ENCODE results near the gene GOLGA7B. TPM values are rescaled to one million over a fixed set of nuclear protein-coding genes. Genes with fewer than 3 reads are reported as not detected.

GOLGA7B gene
- total RNA-seq, 1 donor, result under 0.01 TPM

DNA sequence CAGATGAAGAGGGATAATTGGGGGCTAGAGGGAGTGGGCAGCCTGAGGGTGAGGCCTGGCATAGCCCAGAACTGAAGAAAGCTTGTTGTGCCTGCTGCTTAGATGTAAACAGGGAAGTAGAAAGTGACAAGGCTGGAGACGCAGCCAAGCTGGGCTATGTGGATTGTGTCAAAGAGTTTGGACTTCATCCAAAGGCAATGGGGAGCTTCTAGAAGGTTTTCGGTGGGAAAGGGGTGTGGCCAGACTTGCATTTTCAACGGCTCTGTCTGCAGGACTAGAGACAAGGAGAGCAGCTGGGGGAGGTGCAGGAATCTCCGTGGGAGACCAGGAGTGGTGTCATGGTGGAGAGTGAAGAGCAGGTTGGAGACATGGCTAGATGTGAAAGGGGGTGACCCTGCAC is 48.8 kb downstream of the GOLGA7B start:
- H2AFZ ChIP-seq (ENCODE audit: low read length), result no peak overlapping the region
- no peaks in the 10 kb centered on the region for H3K9me3 ChIP-seq (ENCODE audit: low read depth, low read length)
- no peak overlapping the region for H3K27ac ChIP-seq (ENCODE audit: low read depth, low read length)
- H4K20me1 ChIP-seq (ENCODE audit: insufficient read depth, low read length), result no peaks in the 10 kb centered on the region
- no peak overlapping the region for H3K4me2 ChIP-seq (ENCODE audit: insufficient read depth, low read length)
- no peaks in the 10 kb centered on the region for H3K36me3 ChIP-seq (ENCODE audit: insufficient read depth, low read length)
- TF ChIP-seq CTCF (IDR thresholded peaks at IDR 0.05; ENCODE audit: extremely low read depth, low read depth, low read length), result no peak
- H3K4me3 ChIP-seq (ENCODE audit: insufficient read depth, low read length), result no peak overlapping the region
- peaks cover 4% of the 10 kb centered on the region for H3K27me3 ChIP-seq (ENCODE audit: insufficient read depth, low read length)
- no peaks in the 10 kb centered on the region for H3K79me2 ChIP-seq (ENCODE audit: insufficient read depth, low read length)
- DNase-seq (ENCODE audit: insufficient read length, low spot score, missing footprints), result no peak
- no peaks in the 10 kb centered on the region for H3K4me1 ChIP-seq (ENCODE audit: insufficient read depth, low read length)

DNA sequence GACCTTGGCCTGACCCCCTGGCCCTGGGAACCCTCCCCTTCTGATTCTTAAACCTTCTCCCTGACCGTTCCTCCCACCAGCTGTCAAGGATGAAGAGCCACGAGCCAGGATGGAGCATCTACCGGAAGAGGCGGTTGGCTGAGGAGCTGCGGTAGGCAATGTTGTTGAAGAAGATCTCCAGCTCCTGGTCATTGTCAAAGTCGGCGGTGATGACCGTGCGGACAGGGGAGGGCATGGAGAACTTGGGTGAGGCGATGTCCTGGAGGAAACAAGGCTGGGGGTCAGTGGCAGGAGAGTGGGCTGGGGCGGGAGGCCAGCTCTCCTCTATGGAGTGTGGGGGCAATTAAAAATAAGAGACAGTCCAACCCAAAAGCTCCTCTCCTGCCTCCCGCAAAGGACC is 51.7 kb downstream of the GOLGA7B start:
- TF ChIP-seq CTCF (IDR thresholded peaks at IDR 0.05; ENCODE audit: extremely low read depth, low read depth, low read length), result no peak
- Histone ChIP-seq H2AFZ (ENCODE audit: low read length) (no peak overlapping the region), H3K27me3 (ENCODE audit: insufficient read depth, low read length) (peaks cover 12% of the 10 kb centered on the region), H4K20me1 (ENCODE audit: insufficient read depth, low read length) (no peaks in the 10 kb centered on the region), H3K27ac (ENCODE audit: low read depth, low read length) (no peak overlapping the region), H3K4me3 (ENCODE audit: insufficient read depth, low read length) (no peak overlapping the region), H3K4me1 (ENCODE audit: insufficient read depth, low read length) (no peaks in the 10 kb centered on the region), H3K36me3 (ENCODE audit: insufficient read depth, low read length) (no peaks in the 10 kb centered on the region), H3K4me2 (ENCODE audit: insufficient read depth, low read length) (no peak overlapping the region), H3K9me3 (ENCODE audit: low read depth, low read length) (no peaks in the 10 kb centered on the region), H3K79me2 (ENCODE audit: insufficient read depth, low read length) (no peaks in the 10 kb centered on the region)
- no peak for DNase-seq (ENCODE audit: insufficient read length, low spot score, missing footprints)

DNA sequence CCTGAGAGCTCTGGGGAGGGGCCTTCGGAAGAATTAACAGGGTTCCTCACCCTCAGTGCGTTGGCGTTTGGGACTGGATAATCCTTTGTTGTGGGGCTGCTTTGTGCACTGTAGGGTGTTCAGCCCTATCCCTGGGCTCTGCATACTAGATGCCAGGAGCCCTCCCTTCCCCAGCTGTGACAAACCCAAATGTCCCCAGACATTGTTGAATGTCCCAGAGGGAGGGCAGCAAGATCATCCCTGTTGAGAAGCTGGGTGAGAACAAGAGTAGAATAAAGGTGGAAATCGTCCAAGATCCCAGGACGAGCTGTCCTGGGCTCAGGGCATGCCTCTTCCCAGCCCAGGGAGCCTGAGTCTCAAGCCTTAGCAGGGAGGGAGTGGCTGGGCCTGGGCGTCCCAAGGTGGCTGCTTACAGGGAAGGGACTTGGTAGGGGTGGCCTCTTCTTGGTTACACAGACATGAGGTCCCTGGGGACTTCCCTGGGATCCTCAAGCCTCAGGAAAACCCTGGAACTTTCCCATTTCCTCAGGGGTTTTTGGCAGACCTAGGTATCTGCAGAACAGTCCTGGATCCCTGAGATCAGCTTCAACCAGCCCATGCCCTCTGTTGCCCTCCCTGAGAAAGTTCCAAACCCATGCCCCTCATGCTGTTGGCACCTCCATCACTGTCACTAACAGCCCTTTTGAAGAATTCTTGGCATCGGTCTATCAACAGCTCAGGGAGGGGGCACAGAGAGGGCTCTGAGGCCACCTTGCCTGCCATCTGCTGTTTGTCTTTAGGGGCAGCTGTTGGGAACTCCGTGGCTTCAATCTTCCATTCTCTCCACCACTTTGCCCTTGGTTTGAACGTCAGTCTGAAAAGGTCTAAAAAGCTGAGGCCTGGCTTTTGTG is 53.7 kb downstream of the GOLGA7B start:
- no peak for DNase-seq (ENCODE audit: insufficient read length, low spot score, missing footprints)
- no peak overlapping the region for H3K27ac ChIP-seq (ENCODE audit: low read depth, low read length)
- TF ChIP-seq CTCF (IDR thresholded peaks at IDR 0.05; ENCODE audit: extremely low read depth, low read depth, low read length), result no peak
- no peaks in the 10 kb centered on the region for H4K20me1 ChIP-seq (ENCODE audit: insufficient read depth, low read length)
- no peaks in the 10 kb centered on the region for H3K36me3 ChIP-seq (ENCODE audit: insufficient read depth, low read length)
- no peaks in the 10 kb centered on the region for H3K79me2 ChIP-seq (ENCODE audit: insufficient read depth, low read length)
- H3K4me1 ChIP-seq (ENCODE audit: insufficient read depth, low read length), result no peaks in the 10 kb centered on the region
- no peak overlapping the region for H3K4me2 ChIP-seq (ENCODE audit: insufficient read depth, low read length)
- no peak overlapping the region for H2AFZ ChIP-seq (ENCODE audit: low read length)
- H3K27me3 ChIP-seq (ENCODE audit: insufficient read depth, low read length), result peaks cover 15% of the 10 kb centered on the region
- no peak overlapping the region for H3K4me3 ChIP-seq (ENCODE audit: insufficient read depth, low read length)
- H3K9me3 ChIP-seq (ENCODE audit: low read depth, low read length), result no peaks in the 10 kb centered on the region

DNA sequence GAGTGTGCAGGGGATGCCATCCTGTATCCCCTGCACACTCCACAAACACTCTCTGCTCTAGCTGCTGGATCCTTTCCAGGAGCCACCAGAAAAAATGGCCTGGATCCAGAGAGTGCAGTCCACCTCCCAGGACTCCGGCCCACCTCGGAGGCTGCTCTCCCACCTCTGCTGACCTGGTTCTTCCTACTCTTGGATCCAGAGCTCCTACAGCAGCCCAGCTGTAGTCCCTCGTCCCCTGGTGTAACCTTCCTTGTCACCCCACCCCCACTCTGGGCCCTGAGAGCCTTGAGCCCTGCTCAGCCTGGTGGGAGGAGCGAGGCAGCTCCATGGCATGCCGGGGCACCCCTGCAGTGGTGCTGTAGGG is 54.4 kb downstream of the GOLGA7B start:
- H2AFZ ChIP-seq (ENCODE audit: low read length), result no peak overlapping the region
- H4K20me1 ChIP-seq (ENCODE audit: insufficient read depth, low read length), result no peaks in the 10 kb centered on the region
- no peaks in the 10 kb centered on the region for H3K79me2 ChIP-seq (ENCODE audit: insufficient read depth, low read length)
- no peak for TF ChIP-seq CTCF (IDR thresholded peaks at IDR 0.05; ENCODE audit: extremely low read depth, low read depth, low read length)
- no peaks in the 10 kb centered on the region for H3K36me3 ChIP-seq (ENCODE audit: insufficient read depth, low read length)
- no peak overlapping the region for H3K27ac ChIP-seq (ENCODE audit: low read depth, low read length)
- DNase-seq (ENCODE audit: insufficient read length, low spot score, missing footprints), result no peak
- H3K27me3 ChIP-seq (ENCODE audit: insufficient read depth, low read length), result peaks cover 18% of the 10 kb centered on the region
- H3K9me3 ChIP-seq (ENCODE audit: low read depth, low read length), result no peaks in the 10 kb centered on the region
- no peak overlapping the region for H3K4me2 ChIP-seq (ENCODE audit: insufficient read depth, low read length)
- no peaks in the 10 kb centered on the region for H3K4me1 ChIP-seq (ENCODE audit: insufficient read depth, low read length)
- no peak overlapping the region for H3K4me3 ChIP-seq (ENCODE audit: insufficient read depth, low read length)

All from osteoblast (primary cell).